ENCODE data around the gene CACNA2D3. TPM values are rescaled to one million over a fixed set of nuclear protein-coding genes. Genes with fewer than 3 reads are reported as not detected.

The CACNA2D3 gene
- total RNA-seq, 4 donors from 2014 or later: 0.55 to 3.4 (median 1.6) TPM

DNA sequence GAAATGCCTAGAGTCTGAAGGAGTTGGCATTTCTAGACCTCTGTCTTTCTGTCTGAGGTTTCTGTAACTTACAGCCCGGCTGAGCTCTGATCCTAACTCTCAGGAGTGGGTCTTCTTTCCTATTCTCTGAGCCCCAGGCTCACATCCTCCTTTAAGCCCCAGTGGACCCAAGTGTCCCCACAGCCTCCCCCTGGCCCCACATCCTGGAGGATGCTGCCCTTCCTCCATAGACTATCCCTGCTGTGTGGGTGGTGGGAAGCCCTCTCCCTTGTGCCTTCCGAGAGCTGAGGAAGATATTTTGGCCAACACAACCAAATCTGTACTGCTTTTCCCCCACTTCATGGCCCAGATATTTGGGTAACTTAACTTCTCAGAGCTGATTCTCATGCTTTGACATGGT, 654.2 kb downstream of the CACNA2D3 start:
- in situ Hi-C loops (cut with MboI; ENCODE audit: low pct_ligation_motif_present in 1 of 4, low pct_unique_long_range_greater_than_20kb in 1 of 4, low sequenced_read_pairs in 3 of 4) (no loop called here), intact Hi-C loops (cut with DNase I; ENCODE audit: low total_unique reads) (no loop called here)
- 85 to 100% methylated on average over 1 to 2 of the region's 2 CpGs for WGBS, 2 donors (ENCODE audit: low coverage in 1 of 2)
- Histone ChIP-seq H3K4me3 (no peak overlapping the region), H3K9me3 (no peaks in the 10 kb centered on the region), H3K36me3 (no peaks in the 10 kb centered on the region), H3K27ac (no peak overlapping the region), H3K4me1 (peaks cover 0 to 3% (median 0%) of the 10 kb centered on the region in 4 donors), H3K27me3 (no peaks in the 10 kb centered on the region)
- no peak for TF ChIP-seq POLR2AphosphoS5 (IDR thresholded peaks at IDR 0.05)
- TF ChIP-seq EP300 (IDR thresholded peaks at IDR 0.05; ENCODE audit: low read depth): no peak
- TF ChIP-seq POLR2A (IDR thresholded peaks at IDR 0.05): no peak
- TF ChIP-seq, protein P1, sequence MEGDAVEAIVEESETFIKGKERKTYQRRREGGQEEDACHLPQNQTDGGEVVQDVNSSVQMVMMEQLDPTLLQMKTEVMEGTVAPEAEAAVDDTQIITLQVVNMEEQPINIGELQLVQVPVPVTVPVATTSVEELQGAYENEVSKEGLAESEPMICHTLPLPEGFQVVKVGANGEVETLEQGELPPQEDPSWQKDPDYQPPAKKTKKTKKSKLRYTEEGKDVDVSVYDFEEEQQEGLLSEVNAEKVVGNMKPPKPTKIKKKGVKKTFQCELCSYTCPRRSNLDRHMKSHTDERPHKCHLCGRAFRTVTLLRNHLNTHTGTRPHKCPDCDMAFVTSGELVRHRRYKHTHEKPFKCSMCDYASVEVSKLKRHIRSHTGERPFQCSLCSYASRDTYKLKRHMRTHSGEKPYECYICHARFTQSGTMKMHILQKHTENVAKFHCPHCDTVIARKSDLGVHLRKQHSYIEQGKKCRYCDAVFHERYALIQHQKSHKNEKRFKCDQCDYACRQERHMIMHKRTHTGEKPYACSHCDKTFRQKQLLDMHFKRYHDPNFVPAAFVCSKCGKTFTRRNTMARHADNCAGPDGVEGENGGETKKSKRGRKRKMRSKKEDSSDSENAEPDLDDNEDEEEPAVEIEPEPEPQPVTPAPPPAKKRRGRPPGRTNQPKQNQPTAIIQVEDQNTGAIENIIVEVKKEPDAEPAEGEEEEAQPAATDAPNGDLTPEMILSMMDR (IDR thresholded peaks at IDR 0.05): no peak
- DNase-seq: no peak

DNA sequence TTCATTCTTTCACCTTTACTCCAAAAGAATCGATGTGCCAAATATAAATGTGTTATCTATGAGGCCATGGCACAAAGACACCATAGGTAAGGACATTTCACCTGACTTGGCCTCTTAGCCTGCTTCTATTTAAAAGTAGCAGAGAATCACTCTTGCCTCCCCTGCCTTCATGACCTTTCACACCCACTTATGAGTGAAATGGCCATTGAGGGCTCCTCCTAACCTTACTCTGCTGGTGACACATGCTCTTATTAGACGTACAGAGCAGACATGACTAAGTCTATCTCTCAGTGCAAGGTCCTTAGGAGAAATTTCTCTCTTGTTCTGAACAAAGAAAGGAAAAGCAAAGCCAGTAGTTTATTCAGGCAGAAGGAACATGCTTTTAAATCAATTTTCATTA, 654.8 kb downstream of the CACNA2D3 start:
- H3K27ac ChIP-seq: no peak overlapping the region
- WGBS, 2 donors (ENCODE audit: low coverage in 1 of 2): 75 to 80% methylated on average over 2 of the region's 2 CpGs
- H3K4me3 ChIP-seq: no peak overlapping the region
- H3K4me1 ChIP-seq: peaks cover 0 to 3% (median 0%) of the 10 kb centered on the region in 4 donors
- no peaks in the 10 kb centered on the region for H3K36me3 ChIP-seq
- in situ Hi-C loops (cut with MboI; ENCODE audit: low pct_ligation_motif_present in 1 of 4, low pct_unique_long_range_greater_than_20kb in 1 of 4, low sequenced_read_pairs in 3 of 4): no loop called here
- intact Hi-C loops (cut with DNase I; ENCODE audit: low total_unique reads): no loop called here
- no peak for DNase-seq
- TF ChIP-seq, protein P1 (IDR thresholded peaks at IDR 0.05): no peak
- TF ChIP-seq POLR2A (IDR thresholded peaks at IDR 0.05): no peak
- TF ChIP-seq EP300 (IDR thresholded peaks at IDR 0.05; ENCODE audit: low read depth): no peak
- no peak for TF ChIP-seq POLR2AphosphoS5 (IDR thresholded peaks at IDR 0.05)
- H3K27me3 ChIP-seq: no peaks in the 10 kb centered on the region
- H3K9me3 ChIP-seq: no peaks in the 10 kb centered on the region

DNA sequence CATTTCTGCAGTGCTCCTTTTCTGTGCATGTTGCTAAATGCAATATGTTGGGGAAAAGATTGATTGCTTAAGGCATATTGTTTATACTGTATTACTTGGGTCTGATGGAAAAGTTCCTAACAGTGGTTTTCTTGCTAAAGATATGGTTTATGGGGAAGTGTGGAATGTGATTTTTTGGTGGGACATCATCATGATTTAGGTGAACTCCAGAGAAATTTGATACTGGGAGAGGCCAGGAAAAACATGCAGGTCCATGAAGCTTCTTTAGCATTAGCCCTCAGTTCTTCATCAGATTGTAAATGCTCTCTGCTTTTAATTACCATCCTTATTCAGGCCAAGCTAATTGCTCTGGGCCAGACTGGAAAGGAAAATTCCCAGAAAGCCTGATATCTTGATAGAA, 658.0 kb downstream of the CACNA2D3 start:
- TF ChIP-seq, protein P1 (IDR thresholded peaks at IDR 0.05): no peak
- TF ChIP-seq POLR2AphosphoS5 (IDR thresholded peaks at IDR 0.05) (no peak), EP300 (IDR thresholded peaks at IDR 0.05; ENCODE audit: low read depth) (no peak), POLR2A (IDR thresholded peaks at IDR 0.05) (no peak)
- no peak for DNase-seq
- Histone ChIP-seq H3K36me3 (no peaks in the 10 kb centered on the region), H3K4me3 (no peak overlapping the region), H3K27ac (no peak overlapping the region), H3K4me1 (no peaks in the 10 kb centered on the region), H3K9me3 (no peaks in the 10 kb centered on the region), H3K27me3 (no peaks in the 10 kb centered on the region)
- in situ Hi-C loops (cut with MboI; ENCODE audit: low pct_ligation_motif_present in 1 of 4, low pct_unique_long_range_greater_than_20kb in 1 of 4, low sequenced_read_pairs in 3 of 4) (no loop called here), intact Hi-C loops (cut with DNase I; ENCODE audit: low total_unique reads) (no loop called here)

DNA sequence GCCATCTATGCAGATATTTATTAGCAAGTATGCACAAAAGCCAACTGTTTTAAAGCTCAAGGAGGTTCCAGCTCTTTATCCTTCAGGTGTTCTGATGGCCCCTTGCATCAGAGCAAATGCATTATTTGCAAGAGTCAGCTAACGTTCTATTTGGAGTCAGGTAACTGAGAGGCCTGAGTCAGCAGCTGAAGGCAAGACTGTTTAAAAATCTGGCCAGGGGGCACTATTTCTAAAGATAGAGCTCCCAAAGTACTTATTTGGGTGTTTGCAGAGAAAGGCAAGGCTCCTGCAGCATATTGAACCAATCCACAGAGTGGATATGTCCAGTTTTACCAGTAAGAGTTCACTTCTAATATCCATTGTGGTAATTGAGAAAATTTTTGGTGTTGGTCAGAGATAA, 659.4 kb downstream of the CACNA2D3 start:
- H3K9me3 ChIP-seq: no peaks in the 10 kb centered on the region
- TF ChIP-seq EP300 (IDR thresholded peaks at IDR 0.05; ENCODE audit: low read depth): no peak
- no peak for TF ChIP-seq POLR2AphosphoS5 (IDR thresholded peaks at IDR 0.05)
- TF ChIP-seq, protein P1 (IDR thresholded peaks at IDR 0.05): no peak
- TF ChIP-seq POLR2A (IDR thresholded peaks at IDR 0.05): no peak
- intact Hi-C loops (cut with DNase I; ENCODE audit: low total_unique reads): no loop called here
- DNase-seq: no peak
- in situ Hi-C loops (cut with MboI; ENCODE audit: low pct_ligation_motif_present in 1 of 4, low pct_unique_long_range_greater_than_20kb in 1 of 4, low sequenced_read_pairs in 3 of 4): no loop called here
- H3K27me3 ChIP-seq: no peaks in the 10 kb centered on the region
- WGBS, 2 donors (ENCODE audit: low coverage in 1 of 2): 80% methylated on average over 1 of the region's 1 CpG; no CpG with 5 or more reads in 1 of the 2 donors
- no peaks in the 10 kb centered on the region for H3K4me1 ChIP-seq
- no peak overlapping the region for H3K27ac ChIP-seq
- H3K36me3 ChIP-seq: no peaks in the 10 kb centered on the region
- H3K4me3 ChIP-seq: no peak overlapping the region

All from transverse colon (tissue), 4 donors.